Epithelial cell of esophagus (primary cell): ENCODE results near the gene CTSZ.
"Not testable (repeated sequence)": the region's sequence is repeated elsewhere in the genome, so short reads cannot be mapped to it uniquely, and the experiment has no call there.

ENCODE experiments used
- DNase-seq: peaks from one replicate; pipeline ENCODE4 v3.0.0; 2010; ENCODE audit warnings: low read depth
- H3K4me3 ChIP-seq: 2 replicates; pipeline ENCODE4 v1.5.1; 2011; ENCODE audit warnings: mild to moderate bottlenecking, low read length, control low read depth
- TF ChIP-seq, protein P1 (sequence below): IDR thresholded peaks from 2 replicates; pipeline ENCODE4 v1.5.1; 2011; ENCODE audit warnings: low read depth, mild to moderate bottlenecking, low read length, control low read depth, inconsistent platforms; ENCODE audit not compliant: insufficient read depth; ENCODE audit errors: missing control alignments

Gene CTSZ

DNA sequence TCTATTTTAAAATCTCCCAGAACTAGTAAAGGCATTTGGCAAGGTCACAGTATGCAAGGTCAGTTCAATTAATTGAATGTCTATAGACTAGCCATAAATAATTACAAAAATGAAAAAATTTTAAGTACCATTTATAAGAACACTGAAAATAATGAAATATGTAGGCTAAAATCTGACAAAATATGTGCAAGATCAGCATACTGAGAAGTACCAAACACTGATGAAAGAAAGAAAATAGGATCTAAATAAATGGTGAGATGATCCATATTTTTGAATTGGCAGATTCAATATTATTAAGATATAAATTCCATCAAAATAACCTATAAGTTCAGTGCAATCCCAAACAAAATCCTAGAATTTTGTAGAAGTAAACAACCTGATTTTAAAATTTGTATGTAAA is 54.0 kb downstream of the CTSZ start:
- no peak for DNase-seq
- TF ChIP-seq, protein P1, sequence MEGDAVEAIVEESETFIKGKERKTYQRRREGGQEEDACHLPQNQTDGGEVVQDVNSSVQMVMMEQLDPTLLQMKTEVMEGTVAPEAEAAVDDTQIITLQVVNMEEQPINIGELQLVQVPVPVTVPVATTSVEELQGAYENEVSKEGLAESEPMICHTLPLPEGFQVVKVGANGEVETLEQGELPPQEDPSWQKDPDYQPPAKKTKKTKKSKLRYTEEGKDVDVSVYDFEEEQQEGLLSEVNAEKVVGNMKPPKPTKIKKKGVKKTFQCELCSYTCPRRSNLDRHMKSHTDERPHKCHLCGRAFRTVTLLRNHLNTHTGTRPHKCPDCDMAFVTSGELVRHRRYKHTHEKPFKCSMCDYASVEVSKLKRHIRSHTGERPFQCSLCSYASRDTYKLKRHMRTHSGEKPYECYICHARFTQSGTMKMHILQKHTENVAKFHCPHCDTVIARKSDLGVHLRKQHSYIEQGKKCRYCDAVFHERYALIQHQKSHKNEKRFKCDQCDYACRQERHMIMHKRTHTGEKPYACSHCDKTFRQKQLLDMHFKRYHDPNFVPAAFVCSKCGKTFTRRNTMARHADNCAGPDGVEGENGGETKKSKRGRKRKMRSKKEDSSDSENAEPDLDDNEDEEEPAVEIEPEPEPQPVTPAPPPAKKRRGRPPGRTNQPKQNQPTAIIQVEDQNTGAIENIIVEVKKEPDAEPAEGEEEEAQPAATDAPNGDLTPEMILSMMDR: no peak
- H3K4me3 ChIP-seq: no peak overlapping the region

DNA sequence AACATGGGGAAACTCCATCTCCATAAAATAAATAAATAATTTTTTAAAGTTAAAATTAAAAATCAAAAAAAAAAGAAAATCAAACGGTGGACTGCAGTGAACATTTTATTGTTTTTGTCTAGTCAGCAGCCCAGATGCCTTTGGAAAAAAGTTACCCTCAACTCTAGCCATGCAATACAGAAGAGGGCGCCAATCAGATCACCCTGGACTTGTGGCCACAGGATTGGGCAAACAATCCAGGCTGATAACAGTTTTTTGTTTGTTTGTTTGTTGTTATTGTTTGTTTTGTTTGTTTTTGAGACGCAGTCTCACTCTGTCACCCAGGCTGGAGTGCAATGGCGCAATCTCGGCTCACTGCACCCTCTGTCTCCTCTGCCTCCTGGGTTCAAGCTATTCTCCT is 56.5 kb downstream of the CTSZ start:
- no peak overlapping the region for H3K4me3 ChIP-seq
- TF ChIP-seq, protein P1: no peak
- DNase-seq: no peak

DNA sequence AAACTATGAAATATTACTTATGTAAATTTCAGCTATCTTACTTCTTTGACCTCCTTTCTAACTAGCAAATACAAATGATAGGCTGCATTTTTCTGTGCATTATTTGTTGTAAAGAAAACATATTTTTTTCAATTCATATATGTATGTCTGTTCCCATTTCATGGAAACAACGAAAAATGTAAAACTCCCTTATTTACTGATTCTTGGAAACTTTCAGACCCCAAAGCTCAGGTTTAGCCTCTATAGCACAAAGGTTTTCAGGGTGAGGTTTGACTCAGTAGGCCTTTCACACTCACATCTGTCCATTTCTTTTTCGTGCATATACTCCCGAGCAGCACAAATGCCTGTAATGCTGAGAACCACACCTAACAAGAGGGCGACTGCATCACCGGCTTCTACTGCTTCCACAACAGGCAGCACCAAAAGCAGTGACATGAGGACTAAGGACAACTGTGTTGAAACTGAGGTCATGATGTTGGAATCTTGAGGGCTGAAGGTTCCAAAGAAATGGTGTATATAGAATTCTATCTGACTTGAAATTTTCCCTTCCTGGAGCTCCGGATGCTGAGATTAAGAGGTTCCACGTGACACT is 59.2 kb downstream of the CTSZ start:
- DNase-seq, H3K4me3 ChIP-seq: not testable (repeated sequence)

DNA sequence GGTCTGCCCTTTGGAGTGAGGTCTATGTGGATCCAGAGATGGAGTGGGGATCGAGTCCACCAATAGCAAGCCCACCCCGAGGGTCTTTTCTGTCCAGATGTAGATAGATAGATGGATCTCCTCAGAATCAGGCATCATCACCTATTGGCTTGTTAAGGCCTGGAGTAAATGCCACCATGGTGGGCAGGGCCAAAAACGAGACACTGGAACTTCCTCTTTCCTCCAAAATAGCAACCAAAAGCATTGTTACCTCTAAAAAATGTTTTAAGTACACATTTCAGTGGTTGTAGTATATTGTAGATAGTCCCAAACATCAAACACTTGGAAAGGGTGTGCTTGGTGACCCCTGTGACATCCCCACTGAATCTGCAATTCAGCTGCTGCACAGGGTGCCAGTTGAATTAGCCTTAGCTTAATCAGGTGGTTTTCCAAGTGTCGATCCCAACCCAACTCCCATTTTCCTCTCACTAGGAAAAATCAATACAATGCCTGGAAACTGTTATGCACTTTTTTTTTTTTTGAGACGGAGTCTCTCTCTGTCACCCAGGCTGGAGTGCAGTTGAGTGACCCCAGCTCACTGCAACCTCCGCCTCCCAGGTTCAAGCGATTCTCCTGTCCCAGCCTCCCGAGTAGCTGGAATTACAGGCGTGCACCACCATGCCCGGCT is 61.0 kb downstream of the CTSZ start:
- no peak overlapping the region for H3K4me3 ChIP-seq
- TF ChIP-seq, protein P1: no peak
- DNase-seq: no peak
